Measurements from ENCODE around the gene MYRIP.
"Not testable (repeated sequence)": the region's sequence is repeated elsewhere in the genome, so short reads cannot be mapped to it uniquely, and the experiment has no call there.

The MYRIP gene

GRCh38 chr3:39809181-39809994, at the start of gene MYRIP:
Gene MYRIP (plus strand): TSS chr3:39809609. CDS start chr3:39900817, 91,208 bp downstream.
- peak; percentile 74 for DNase-seq

GRCh38 chr3:39760325-39760724, 49.1 kb upstream of the MYRIP start:
- DNase-seq: no peak

- DNase-seq: no peak
Observed at GRCh38 chr3:39762537-39763070, 46.8 kb upstream of the MYRIP start.

GRCh38 chr3:39763390-39763789, 46.0 kb upstream of the MYRIP start:
- no peak for DNase-seq

- no peak for DNase-seq
Observed at GRCh38 chr3:39765575-39765974, 43.8 kb upstream of the MYRIP start.

GRCh38 chr3:39766433-39766832, 43.0 kb upstream of the MYRIP start:
- no peak for DNase-seq

GRCh38 chr3:39766909-39767308, 42.5 kb upstream of the MYRIP start:
- DNase-seq: not testable (repeated sequence)

GRCh38 chr3:39778168-39778567, 31.2 kb upstream of the MYRIP start:
- DNase-seq: not testable (repeated sequence)

GRCh38 chr3:39779511-39780230, 29.7 kb upstream of the MYRIP start:
- DNase-seq: no peak

- DNase-seq: no peak
Observed at GRCh38 chr3:39780352-39780751, 29.1 kb upstream of the MYRIP start.

- DNase-seq: no peak
Observed at GRCh38 chr3:39781025-39781424, 28.4 kb upstream of the MYRIP start.

GRCh38 chr3:39781632-39782031, 27.8 kb upstream of the MYRIP start:
- DNase-seq: no peak

- DNase-seq: no peak
Observed at GRCh38 chr3:39783680-39784079, 25.7 kb upstream of the MYRIP start.

- no peak for DNase-seq
Observed at GRCh38 chr3:39784922-39785321, 24.5 kb upstream of the MYRIP start.

- DNase-seq: no peak
Observed at GRCh38 chr3:39788128-39788883, 21.1 kb upstream of the MYRIP start.

GRCh38 chr3:39791603-39792002, 17.8 kb upstream of the MYRIP start:
- DNase-seq: no peak

GRCh38 chr3:39794880-39795279, 14.5 kb upstream of the MYRIP start:
- DNase-seq: no peak

- no peak for DNase-seq
Observed at GRCh38 chr3:39801216-39801615, 8.2 kb upstream of the MYRIP start.

GRCh38 chr3:39802486-39802885, 6.9 kb upstream of the MYRIP start:
- not testable (repeated sequence) for DNase-seq

- no peak for DNase-seq
Observed at GRCh38 chr3:39803956-39804355, 5.5 kb upstream of the MYRIP start.

- DNase-seq: no peak
Observed at GRCh38 chr3:39804951-39805350, 4.5 kb upstream of the MYRIP start.

- DNase-seq: no peak
Observed at GRCh38 chr3:39805650-39806049, 3.8 kb upstream of the MYRIP start.

- no peak for DNase-seq
Observed at GRCh38 chr3:39806820-39807219, 2.6 kb upstream of the MYRIP start.
